ENCODE data around the gene MMS22L.

DNA sequence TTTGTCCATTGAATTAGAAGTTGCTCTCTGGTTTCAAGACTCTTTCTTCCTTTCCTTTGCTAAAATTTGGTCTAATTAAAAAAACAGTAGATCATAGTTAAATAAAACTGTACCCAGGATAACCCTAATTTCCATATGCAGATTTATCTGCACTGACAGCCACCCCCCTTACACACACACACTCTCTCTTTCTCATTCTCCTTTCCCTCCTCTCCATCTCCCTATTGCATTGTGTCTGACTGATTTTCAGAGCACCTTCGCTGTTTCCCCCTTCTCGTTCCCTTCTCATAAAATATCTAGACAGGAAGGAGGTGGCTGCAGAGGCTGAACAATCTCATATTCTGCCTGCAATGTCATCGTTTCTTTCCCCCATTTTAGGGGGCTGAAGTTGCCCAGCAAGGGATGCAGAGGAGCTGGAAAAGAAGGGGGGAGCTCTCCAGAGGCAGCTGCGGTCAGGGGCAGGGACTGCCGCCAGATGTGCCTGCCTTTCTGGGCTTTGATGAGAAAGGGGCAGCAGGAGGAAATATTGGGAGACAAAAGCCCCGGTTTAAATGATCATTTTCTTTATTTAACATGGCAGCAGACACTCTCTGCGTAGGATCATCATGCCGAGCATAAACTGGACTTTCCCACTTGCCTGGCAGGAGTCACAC lies 22.5 kb upstream of the MMS22L start:
- TF ChIP-seq, protein P1, sequence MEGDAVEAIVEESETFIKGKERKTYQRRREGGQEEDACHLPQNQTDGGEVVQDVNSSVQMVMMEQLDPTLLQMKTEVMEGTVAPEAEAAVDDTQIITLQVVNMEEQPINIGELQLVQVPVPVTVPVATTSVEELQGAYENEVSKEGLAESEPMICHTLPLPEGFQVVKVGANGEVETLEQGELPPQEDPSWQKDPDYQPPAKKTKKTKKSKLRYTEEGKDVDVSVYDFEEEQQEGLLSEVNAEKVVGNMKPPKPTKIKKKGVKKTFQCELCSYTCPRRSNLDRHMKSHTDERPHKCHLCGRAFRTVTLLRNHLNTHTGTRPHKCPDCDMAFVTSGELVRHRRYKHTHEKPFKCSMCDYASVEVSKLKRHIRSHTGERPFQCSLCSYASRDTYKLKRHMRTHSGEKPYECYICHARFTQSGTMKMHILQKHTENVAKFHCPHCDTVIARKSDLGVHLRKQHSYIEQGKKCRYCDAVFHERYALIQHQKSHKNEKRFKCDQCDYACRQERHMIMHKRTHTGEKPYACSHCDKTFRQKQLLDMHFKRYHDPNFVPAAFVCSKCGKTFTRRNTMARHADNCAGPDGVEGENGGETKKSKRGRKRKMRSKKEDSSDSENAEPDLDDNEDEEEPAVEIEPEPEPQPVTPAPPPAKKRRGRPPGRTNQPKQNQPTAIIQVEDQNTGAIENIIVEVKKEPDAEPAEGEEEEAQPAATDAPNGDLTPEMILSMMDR (IDR thresholded peaks at IDR 0.05; ENCODE audit: poor library complexity, severe bottlenecking): no peak
- no peak for TF ChIP-seq EZH2 (IDR thresholded peaks at IDR 0.05; ENCODE audit: borderline replicate concordance, insufficient read depth, low read length, poor library complexity, severe bottlenecking)

Data from neural cell (in vitro differentiated cells).